DMS79 treated with DMSO at 0.1 percent for 48 hours (cell line): ENCODE measurements around the gene SERPINB6.
A peak's percentile ranks its signal among the peaks of the same experiment; 100 is the strongest.
"Not testable (repeated sequence)": the region's sequence is repeated elsewhere in the genome, so short reads cannot be mapped to it uniquely, and the experiment has no call there.

Source experiments
- DNase-seq: peaks from one replicate; lab custom pipeline; 2025; lab: John Stamatoyannopoulos, UW

SERPINB6 gene

DNA sequence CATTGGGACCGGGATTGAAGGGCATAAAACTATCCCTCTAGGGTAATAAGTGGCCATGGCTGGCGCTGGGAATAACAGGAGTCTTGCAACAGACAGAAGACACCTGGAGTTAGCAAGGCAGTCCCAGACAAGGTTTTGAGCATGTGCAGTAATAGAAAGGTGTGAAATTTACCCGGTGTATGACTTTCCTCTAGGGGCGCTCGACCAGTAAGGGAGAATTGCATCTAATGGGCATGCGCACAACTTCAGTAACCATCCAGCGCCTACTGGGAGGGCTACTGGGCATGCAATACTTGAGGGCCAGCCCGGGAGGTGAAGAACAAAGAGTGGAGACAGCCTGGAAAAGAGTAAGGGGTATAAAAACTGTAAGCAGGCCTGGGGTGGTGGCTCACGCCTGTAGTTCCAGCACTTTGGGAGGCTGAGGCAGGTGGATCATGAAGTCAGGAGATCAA is 32.7 kb downstream of the SERPINB6 start:
- DNase-seq = no peak

DNA sequence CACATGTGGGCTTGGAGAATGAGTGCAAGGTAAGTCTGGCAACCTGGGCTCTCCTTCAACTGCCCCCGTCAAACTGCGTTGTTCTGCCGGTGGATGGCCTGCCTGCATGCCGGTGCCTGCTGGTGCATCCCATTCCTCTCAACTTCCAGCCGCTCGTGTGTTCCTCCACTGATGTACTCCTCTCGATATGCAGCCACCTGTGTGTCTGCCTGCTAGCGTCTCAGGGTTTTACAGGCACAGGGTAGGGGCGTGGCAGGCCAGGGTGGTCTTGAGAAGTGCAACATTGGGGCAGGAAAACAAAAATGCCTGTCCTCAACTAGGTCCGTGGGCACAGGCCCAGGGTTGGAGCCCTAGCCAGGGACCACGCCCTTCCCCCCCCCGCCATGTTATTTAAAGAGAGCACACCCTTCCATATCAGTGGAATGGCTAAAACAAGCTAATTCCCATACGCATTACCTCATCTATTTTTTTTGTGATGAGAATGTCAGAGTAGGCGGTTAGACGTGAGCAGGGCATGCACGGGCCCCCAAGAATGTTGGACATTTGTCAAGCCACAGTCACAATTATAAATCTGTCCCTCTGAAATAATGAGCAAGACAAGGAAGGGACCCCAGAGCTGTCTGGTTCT is 33.2 kb downstream of the SERPINB6 start:
- no peak for DNase-seq

DNA sequence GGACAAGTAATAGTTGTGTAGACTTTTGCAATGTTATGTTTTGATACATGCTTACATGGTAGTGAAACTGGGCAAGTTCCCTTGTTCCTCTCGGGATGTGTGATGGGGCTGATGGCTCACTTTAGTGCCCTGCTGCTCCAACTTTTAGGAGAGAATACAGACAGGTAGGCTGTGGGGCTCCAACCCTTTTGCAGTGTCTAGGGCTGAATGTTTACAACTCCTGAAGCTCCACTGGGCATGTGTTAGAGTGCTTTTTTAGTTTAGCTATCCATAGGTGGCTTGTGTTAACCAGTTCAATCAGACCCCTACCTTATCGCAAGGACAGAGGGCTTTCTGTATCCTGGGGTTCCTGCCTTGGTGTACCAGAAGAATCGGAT is 33.8 kb downstream of the SERPINB6 start:
- no peak for DNase-seq

DNA sequence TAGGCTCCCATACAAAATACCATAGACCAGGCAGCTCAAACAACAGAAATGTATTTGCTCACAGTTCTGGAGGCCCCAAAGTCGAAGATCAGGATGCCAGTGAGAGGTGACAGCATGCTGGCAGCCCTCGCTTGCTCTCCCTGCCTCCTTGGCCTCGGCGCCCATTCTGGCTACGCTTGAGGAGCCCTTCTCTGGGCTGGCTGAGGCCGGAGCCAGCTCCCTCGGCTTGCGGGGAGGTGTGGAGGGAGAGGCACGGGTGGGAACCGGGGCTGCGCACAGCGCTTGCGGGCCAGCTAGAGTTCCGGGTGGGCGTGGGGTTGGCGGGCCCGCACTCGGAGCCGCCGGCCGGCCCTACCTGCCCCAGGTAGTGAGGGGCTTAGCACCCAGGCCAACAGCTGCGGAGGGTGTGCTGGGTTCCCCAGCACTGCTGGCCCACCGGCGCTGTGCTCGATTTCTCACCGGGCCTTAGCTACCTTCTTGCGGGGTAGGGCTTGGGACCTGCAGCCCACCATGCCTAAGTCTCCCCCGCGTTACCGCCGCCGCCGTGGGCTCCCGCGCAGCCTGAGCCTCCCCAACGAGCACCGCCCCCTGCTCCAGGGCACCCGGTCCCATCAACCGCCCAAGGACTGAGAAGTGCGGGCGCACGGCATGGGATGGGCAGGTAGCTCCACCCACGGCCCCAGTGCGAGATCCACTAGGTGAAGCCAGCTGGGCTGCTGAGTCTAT is 35.6 kb downstream of the SERPINB6 start:
- no peak for DNase-seq

DNA sequence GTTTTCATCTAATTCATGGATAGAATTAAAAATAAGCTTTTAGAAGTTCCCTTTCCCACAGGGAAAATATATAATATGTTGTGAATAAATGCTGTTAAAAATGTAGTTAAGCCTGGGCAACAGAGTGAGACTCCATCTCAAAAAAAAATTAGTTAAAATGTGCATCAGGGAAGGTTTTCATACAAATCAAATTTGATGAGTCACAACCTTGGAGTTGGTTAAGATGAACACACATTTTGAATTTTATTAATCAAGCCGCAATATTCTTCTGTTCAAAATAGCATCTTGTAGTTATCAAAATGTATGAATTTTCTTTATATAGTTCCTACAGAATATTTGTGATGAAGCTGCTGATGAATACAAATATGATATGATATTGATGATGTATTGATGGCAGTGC is 37.3 kb downstream of the SERPINB6 start:
- no peak for DNase-seq

DNA sequence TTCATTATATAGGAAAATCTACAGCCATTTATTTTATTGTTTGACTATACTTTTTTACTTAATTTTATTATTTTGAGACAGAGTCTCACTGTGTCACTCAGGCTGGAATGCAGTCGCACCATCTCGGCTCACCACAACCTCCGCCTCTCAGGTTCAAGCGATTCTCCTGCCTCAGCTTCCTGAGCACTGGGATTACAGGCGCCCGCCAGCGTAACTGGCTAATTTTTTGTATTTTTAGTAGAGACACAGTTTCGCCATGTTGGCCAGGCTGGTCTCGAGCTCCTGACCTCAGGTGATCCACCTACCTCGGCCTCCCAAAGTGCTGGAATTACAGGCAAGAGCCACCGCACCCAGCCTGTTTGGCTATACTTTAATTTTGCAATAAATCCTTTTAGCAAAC is 38.5 kb downstream of the SERPINB6 start:
- not testable (repeated sequence) for DNase-seq

DNA sequence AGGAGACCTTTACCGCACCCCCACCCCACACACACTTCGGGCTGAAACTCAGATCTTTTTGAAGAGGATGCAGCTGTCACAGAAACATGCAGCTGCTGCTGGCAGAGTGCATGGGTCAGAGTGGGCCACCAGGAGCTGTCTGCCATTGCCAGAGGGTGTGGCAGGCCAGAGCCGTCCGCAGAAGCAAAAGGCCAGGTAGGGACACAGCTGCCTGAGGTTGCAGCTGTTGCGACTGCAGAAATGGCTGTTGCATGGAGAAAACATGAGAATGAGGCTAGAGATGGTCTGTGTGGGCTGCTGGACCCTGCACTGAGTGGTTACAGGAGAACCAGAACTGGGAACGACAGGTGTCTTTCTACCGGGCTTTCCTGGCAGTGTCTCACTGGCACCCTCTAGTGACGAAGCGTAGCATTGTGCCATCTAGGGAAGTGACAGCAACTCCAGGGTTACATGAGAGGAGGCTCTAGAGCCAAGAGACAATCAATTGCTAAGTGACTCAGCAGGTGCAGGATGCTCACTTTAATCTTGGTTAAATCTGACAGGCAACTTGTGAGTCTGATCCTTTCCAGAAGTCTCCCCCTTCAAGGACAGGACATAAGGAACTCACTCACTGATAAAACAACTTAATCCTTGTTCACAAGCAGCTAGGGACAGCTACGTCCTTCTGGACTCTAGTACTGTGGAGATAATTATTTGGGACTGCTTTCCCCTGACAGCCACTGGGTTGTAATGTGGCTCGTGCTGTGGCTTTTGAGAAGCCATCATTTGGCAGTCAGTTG is 39.2 kb downstream of the SERPINB6 start:
- peak; percentile 70 for DNase-seq

DNA sequence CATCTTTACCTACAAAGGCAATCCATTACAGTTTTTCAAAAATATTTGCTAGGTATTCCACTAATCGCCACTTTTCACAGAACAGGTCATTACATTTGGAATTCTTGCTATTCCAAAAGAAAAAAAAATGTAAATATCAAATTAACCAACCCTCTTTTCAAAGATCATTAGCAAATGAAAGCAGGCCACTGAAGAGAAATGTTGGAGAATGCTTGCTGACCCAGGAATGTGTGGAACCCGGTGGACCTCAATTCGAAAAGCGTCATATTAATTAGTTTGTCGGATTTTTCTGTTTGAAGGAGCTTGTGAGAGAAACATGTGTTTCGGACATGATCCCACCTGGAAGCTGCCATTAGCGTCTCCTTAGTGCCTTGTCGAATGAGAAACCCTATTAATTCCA is 40.3 kb downstream of the SERPINB6 start:
- DNase-seq = no peak

DNA sequence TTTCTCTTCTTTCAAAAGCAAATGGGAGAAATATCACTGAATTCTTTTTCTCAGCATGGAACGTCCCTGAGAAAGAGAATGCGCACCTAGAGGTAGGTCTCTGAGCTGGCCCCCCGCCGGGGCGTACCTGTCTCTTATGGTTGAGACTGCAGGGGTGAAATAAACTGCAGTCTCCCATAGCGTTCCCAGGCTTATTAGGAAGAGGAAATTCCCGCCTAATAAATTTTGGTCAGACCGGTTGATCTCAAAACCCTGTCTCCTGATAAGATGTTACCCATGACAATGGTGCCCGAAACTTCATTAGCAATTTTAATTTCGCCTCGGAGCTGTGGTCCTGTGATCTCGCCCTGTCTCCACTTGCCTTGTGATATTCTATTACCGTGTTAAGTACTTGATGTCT is 43.4 kb downstream of the SERPINB6 start:
- DNase-seq = not testable (repeated sequence)

DNA sequence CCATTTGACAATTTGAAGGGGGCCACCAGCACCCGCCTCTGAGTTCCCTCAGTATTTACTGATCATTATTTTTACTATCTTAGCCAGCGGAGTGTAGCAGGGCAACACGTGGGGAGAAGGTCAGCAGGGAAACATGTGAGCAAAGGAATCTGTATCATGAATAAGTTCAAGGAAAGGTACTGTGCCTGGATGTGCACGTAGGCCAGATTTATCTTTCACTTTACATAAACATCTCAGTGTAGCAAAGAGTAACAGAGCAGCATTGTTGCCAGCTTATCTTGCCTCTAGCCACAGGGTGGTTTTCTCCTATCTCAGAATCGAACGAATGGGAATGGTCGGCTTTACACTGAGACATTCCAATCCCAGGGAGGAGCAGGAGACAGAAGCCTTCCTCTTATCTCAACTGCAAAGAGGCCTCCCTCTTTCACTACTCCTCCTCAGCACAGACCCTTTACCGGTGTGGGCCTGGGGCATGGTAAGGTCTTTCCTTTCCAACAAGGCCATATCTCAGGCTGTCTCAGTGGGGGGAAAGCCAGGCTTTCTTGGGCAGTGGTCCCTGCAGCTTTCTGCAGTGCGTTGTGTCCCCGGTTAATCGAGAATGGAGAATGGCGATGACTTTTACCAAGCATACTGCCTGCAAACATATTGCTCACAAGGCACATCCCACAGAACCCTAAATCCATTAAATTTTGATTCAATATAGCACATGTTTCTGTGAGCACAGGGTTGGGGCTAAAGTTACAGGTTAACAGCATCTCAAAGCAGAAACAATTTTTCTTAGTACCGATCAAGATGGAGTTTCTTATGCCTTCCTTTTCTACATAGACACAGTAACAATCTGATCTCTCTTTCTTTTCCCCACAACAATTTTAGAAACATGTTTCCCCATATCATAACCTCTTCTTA is 45.3 kb downstream of the SERPINB6 start:
- not testable (repeated sequence) for DNase-seq

DNA sequence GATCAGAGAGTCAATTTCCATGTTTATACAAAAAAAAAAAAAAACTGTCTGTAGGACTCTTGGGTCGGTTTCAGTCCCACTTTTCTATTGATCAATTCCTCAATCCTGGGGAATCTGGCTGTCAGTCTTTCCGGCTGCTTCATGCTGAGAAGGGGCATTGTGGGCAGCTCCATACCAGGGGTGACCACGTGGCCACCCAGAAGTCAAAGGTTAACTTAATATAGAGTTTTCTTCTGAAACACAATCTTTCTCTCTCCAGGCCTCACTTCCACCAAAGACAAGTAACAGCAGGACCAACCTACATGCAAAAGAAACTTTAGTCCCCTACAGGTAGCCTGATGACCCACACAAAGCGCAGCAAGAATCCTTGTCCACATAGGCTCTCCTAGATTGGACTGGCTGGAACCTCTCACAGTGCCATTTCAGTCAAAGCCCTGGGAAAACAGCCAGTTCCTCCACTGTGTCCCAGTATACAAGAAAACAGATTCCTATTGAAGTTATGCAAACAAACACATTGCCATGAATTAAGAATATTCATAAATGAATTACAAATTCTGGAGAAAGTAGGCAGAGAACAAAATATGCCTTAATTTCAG is 49.7 kb downstream of the SERPINB6 start:
- DNase-seq = no peak

DNA sequence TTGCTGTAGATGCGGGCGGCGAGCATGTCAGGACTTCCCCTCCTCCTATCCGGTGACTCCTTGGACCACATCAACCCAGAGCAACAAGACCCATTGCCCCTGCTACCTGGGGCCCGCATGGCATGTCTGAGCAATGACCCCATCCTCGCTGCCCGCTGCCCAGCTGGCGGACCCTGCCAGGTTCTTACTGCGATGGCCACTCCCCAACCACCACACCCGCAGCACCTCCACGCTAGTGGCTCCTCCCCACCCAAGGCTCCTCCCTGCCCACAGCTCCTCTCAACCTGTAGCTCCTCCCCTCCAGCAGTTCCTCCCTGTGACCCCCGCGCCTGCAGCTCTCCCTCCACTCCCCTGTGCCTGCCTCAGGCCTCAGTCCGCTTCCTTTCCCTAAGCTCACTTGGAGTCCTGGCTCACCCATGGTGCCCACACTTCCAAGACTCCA is 50.7 kb downstream of the SERPINB6 start:
- no peak for DNase-seq

DNA sequence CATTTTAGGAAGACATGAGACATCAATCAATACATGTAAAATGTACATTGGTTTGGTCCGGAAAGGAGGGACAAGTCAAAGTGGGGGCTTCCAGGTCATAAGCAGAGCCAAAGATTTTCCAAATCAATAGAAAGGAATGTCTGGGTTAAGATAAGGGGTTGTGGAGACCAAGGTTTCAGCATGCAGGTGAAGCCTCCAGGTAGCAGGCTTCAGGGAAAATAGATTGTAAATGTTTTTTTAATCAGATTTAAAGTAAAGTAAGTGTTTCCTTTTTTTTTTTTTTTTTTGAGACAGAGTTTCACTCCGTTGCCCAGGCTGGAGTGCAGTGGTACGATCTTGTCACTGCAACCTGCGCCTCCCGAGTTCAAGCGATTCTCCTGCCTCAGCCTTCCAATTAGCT is 51.5 kb downstream of the SERPINB6 start:
- DNase-seq = no peak

DNA sequence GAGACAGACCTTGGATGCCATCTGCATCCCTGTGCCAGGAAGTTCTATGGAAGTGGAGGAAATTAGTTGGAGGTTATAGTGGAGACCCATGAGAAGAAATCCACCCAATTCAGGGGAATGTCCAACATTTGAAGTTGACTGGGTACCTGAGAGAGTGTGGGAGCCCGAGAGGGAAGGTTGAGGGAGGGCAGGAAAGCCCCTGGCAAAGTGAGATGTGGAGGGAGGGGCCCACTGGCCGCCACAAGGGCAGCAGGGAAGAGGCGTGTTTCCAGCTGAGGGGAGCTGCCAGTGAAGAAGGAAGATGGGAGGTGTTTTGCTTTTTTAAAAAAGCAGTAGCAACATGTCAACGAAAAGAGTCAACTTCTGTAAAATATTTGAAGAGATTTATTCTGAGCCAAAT is 52.0 kb downstream of the SERPINB6 start:
- no peak for DNase-seq

DNA sequence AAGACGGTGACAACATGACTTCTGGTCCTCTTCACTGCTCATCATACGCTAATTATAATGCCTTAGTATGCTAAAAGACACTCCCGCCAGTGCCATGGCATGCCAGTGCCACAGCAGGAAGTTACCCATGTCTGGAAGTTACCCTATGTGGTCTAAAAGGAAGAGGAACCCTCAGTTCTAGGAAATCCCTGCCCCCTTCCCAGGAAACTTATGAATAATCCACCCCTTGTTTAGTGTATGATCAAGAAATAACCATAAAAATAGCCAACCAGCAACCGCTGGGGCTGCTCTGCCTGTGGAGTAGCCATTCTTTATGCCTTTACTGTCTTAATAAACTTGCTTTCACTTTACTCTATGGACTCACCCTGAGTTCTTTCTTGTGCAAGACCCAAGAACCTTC is 52.4 kb downstream of the SERPINB6 start:
- DNase-seq = no peak

DNA sequence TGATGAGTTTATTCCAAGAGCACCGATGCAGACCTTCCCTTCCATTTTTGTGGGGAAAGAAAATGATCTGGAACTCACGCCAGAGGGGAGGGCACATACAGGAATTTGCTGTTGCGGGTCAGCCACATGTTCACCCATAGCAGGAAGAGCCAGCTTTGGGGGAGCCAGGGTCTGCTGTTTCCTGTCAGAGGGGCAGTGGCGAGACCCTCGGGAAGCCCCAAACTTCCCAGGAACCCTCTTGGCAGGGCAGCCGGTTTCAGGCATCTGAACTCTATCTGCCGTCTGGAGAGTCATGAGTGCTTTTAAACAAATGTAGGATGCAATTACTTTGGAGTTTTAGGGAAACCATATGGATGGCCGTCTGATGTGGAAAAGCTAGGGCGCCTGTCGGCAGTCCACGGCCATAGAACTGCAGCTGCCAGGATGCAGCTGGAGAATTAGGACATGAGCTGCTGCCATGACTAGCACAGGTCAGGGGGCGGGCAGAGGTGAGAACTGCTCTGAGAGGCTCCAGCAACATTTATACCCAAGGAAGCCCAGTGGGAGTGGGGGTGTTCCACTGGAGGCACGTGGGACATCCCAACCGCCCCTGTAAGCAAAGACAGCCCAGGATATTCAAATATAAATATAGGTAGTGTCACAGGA is 53.4 kb downstream of the SERPINB6 start:
- no peak for DNase-seq

DNA sequence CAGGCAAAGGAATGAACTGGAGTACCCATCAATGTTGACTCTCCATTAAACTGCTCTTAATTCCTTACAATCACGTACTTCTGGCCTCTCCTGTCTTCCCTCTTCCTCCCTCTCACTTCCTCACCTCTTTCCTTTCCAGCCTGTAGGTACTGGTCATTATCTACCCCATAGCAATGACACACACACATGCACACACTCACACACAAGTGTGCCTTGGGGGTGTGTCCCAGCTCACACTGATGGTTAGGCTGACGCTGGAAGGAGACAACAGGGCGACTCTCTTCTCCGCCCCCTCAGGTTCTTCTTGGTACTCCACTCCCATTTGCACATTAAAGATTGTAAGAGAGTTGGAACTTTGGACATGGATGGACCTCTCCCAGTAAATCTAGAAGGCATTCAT is 54.3 kb downstream of the SERPINB6 start:
- DNase-seq = no peak

DNA sequence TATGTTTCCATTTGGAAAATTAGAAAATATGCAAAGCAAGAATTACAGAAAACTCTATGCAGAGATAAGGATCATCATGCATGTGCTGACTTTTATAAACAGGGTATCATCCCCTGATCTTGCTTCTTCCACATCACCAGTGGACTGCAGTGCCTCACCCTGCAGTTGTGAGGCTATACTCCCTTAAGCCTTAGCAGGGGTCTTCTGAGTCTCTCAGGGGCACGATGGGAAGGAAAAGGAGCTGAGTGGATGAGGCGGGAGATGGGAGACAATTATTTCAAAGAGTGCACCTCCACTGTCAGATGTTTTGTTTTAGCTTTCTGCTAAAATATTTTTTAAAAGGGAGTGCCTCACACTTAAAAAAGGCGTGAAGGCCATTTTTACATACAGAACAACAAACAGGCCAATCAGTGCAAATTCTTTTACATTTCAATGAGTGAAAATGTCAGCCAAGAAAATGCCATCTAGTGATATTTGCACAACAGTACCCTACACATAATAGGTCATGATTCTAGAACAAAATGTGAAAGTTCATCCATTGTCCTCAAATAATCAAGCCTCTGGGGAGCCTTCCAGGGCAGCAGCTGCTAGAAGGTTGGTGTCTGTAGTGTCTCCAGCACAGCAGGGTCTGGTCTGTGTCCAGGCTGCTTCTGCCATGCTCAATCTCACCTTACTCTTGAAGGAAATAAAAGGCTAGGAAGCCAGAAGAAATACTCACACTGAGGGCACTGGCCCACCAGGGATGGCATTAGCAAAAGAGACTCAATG is 55.0 kb downstream of the SERPINB6 start:
- DNase-seq = no peak

DNA sequence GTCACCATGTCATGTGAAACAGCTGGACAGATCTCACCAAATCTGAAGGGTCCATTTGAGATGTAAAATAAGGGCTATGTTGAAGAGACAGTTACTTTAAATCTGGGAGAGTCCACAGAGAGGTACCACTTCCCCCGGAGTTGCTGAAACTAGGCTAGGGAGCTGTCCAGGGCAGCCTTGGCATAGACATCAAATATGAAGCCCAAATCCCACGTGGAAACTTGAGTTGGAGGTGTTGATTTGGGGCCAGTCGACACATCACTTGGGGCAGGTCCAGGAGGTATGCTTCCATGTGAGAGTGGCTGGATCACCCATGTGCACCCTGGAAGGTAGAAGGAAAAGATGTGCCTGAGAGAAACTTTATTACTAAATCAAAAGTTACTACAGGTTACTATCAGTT is 56.2 kb downstream of the SERPINB6 start:
- DNase-seq = no peak

DNA sequence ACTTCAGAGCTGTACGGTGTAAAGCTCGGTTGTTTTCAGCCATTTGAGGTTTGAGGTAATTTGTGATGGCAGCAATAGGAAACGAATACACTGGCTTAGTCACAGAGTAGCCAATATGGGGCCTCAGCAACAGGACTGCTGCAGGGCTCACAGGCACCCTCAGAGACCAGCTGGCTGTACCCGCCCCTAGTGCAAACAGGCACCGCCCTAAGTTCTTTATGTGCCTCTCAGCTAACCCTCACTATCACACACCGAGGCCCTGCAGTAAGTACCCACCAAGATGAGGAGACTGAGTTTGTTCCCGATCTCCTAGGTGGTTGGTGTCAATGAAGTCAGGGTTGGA is 57.1 kb downstream of the SERPINB6 start:
- DNase-seq = no peak
